Activated CD8-positive, alpha-beta memory T cell treated with anti-CD3 and anti-CD28 coated beads, Interleukin-2, amount 50 U/mL, for 24 hours (primary cell): ENCODE results near the gene EEFSEC.

ENCODE experiments used
- DNase-seq: peaks from one replicate; pipeline ENCODE4 v3.0.0-alpha.2; 2020; ENCODE audit errors: extremely low read depth

Gene EEFSEC

DNA sequence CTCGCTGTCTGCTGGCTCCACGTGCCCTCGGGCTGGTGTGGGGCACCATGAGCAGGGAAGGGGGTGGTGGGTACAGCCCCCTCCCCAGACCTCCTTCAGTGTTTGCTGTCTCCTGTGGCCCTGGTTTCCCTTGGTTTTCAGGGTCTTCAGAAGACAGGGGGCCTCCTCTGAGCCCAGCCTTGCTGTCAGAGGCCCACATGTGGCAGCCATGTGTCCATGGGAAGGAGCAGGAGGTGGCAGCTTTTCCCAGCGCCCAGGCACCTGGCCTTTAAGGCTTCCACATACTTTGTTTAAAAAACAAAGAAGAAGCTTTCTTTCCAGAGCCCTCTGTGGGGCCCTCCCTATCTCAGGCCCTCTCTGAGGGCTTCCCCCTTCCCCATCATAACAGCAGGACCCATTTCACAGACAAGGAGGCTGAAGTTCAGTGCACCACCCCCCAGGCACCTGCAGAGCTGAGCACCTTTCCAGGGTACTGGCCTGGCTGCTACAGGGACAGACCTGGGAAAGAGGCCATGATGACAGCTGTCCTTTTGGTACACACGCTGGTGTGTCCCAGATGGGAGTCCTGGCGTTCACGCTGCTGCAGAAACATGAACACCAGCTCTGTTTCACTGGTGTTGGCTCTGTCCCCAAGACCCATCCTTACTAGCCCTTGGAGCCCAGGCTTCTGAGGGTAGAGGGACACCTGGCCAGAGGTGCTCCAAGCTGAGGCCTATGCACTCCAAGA is 239.7 kb downstream of the EEFSEC start:
- DNase-seq, result no peak

DNA sequence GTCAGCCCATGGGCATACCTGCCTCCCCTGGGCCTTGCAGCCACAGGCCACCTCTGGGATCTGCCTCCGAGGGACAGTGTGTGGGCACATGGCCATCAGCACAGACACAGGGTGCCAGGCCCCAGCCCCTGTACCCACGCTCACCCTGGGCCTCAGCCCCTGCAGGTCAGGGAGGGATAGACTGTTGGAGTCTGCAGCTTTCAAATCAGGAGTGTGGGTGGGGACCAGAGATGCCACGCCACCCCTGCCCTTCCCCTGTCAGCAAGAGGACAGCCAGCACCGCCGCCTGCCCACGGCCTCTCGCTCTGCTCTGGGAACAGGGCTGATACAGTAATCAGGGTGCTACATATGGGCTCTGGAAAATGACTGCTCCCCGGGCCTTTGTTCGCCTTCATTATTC is 240.8 kb downstream of the EEFSEC start:
- DNase-seq, result no peak

DNA sequence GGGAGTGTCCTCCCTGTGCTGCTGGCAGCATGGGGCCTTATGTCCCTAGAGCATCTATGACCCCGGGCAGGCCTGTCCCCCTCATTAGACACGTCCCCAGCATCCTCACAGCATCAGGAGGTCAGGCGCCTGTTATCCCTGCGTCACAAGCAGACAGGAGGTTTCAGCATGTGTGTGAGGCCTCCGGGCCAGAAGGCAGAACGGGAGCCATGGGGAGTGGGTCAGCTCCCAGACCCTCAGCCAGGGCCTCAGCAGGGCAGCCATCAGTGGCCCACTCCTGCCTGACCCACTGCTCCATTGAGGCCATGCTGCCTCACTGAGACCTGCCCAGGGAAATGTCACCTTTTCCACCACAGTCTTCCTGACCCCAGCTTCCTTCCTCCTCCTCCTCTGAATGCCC is 241.8 kb downstream of the EEFSEC start:
- DNase-seq, result no peak

DNA sequence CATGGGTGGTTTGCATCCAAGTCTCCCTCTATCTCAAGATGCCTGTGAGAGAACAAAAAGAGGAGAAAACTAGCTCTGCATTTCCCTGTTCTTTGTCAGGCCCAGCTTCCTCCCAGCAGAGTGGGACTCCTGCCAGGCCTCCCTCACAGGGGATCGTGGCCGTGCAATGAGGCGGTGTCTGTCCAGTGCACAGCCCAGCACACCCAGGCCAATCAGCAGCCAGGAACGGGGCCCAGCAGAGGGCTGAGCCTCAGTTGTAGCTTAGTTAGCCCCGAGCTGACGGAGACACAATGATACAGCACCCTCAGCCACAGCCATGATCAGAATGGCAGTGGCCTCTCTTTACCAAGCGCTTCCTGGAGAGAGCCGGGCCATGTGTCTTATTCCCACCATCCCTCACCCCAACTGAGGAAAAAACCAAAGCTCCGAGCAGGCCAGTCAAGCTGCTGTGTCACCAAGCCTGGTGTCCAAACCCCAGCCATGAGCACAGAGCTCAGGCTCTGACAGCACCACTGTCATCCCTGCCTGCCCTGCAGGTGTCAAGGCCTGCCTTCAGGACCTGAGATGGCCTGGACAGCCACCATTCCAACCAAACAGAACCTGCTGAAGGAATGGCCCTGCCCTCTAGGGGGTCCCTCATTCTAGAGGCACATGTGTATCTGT is 242.3 kb downstream of the EEFSEC start:
- DNase-seq, result no peak

DNA sequence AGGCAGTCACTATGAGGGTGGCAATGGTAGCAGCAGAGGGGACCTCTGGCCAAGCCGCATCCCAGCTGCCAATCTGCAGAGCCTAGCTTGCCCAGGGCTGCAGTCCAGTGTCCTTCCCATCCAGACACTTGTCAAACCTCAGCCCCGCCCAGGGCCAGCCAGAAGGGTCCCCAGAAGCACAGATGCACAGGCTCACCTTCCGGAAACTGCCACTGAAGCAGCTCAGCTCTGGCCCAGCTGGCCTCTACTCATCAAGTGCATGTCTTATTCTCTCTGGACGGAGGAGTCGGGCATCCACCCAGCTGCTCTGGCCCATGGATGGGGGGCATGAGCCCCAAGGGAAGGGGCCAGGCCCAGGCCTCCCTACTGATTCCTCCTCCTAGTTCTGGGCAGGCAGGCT is 244.2 kb downstream of the EEFSEC start:
- DNase-seq, result no peak

DNA sequence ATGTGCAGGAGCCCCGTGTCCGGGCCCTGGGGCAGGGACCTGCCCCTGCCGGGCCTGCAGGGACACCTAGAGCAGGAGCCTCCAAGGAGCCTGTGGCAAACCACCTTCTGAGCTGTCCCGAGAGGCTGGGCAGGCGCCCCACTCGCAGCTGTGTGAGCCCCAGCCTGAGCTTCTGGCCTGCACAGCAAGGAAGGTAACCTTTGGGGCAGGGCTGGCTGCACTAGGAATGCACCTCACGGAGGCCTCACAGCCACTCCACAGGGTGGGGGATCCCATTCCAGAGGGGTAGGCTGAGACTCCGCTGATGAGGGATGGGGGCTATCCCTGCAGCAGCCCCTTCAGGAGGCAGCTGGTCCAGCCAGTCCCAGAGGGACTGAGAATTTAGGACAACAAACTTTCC is 245.3 kb downstream of the EEFSEC start:
- no peak for DNase-seq

DNA sequence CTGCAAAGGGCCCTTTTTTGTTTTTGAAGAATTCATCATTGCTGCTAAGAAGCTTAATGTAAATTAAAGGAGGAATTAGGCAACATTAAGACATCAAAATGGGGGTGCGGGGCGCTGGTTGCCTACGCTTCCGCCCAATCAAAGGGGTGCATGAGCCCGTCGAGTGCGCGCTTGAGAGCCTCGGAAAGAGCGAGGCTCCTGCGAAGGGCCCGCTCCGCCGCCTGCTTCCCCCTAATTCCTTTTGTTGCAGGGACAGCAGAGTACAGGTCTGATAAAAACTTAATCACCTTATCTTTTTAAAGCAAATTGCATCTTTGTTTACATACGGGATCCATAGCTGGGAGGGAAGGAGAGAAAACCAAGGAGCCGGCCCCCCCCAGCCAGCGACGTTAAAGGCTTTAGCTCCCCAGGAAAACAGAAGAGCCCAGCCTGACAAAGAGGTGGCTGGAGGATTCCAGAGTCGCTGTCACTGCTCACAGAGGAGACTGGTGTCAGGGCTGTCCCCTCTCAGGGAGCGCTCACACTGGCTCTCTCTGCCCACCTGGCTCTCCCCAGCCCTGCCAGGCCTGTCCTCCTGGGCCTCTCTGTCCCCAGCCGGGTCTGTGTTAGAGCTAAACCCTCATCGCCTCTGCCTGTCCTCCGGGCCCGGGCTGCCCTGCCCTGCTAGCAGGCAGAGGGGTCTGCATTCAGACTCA is 246.1 kb downstream of the EEFSEC start:
- no peak for DNase-seq

DNA sequence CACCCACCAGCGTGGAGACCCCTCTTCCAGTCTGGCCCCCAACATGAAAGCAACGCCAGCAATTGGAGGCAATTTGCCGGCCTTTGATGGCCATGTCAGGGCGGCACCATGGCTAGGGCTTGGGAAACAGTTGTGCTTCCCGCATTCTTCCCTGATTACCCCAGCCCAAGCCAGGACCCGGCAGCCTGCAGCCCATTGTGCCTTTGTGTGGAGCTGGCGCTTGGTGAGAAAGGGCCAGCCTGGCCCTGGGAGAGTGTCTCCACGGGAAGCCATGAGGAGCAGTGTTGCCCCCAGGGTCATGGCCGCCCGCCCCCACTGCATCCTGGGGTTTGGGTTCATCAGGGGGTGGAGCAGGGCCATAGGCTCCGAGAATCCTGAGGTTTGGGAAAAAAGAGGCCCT is 247.4 kb downstream of the EEFSEC start:
- DNase-seq, result no peak

DNA sequence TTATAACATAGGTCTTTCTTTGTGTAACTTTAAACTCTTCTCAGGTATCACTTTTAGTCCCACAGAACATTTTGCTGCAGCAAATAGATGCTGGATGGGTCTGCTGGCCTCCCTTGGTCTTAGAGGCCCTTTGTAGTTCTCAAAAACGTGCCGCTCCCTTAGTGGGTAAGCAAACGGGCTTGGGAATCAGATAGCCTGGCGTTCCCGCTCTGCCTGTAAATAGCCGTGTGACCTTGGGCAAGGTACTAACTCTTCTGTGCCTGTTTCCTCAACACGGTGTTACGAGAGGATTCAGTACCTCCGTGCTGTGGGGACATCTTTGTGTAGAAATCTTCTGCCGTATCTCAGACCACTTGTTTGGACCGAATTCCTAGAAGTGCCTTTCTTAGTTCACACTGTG is 249.0 kb downstream of the EEFSEC start:
- no peak for DNase-seq

DNA sequence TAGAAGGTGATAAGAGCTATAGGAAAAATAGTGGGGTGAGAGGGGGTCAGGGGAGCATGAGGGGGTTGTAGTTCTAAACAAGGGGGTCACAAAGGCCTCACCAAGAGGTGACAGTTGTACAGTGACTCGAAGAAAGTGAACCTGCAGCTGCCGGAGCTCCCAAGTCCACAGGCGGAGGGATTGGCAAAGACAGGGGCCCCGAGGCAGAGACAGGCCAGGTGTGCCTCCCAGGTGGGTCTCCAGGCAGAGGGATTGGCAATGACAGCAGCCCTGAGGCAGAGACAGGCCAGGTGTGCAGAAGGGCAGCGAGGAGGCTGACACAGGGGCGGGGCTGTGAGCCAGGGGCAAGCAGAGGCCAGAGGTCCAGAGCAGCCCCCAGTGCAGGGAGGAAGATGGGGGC is 249.7 kb downstream of the EEFSEC start:
- DNase-seq, result no peak

DNA sequence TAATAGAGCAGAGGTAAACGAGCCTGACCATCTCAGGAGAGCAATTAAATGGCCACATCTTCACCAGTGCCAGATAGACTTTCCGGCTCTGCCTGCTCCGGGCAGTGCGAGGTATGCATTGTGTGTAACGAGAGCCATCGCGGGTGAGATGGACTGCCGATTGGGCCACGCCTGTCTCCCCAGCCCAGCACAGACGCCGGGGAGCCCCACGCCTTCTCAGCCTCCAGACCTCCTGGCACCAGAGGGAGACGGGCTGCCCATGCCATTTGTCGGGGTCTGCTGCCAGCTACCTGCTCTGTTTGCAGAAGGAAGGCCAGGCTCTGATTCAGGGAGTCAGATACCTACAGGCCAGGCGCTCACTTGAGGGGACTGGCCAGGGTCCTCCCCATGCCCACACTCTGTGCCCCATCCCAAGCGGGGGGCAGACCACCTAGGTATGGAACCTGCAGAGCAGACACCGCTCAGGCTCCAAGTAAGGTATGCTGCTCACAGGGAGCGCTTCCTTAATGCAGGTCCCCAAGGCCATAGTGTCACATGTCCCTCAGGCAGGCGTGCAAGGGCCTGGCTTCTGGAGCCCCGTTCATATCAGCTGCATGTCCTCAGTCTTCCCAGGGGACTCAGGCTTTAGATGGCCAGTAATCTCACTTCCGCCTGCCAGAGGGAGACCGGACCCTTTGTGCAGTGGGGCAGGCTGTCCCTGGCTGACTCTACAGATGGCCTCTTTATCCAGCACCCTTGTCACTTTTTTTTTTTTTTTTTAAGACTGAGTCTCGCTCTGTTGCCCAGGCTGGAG is 251.2 kb downstream of the EEFSEC start:
- DNase-seq, result no peak

DNA sequence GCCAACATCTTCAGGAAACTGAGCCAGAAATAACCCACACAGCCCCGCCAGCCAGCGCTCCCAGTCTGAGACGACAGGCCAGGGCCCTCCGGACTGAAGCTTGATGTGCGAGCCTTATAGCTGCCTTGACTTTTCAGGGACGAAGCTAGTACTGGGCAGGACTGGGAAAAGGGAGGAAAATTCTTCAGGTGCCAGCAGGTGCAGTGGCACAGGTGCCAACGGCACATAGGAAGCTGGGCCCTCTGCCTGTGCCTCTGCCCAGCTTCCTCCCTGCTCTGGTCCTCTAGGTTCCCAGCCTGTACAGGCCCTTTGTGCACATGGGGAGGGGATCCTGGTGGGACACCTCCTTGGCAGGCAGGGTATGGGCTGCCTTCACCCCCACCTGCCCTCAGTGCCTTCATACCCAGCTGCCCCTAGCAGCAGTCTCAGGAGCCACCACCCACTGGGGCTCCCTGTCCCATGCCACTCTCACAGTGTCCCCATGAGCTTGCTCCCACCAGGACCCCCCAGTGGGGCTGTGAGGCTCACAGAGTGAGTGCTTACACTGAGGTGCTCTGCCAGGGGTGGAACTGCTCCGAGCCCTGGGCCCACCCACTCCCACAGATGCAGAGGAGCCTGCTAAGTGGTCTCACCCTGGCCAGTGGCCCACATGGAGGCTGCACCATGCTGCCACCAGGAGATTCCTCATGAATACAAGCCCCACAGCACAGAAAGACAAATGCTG is 252.4 kb downstream of the EEFSEC start:
- DNase-seq, result no peak

DNA sequence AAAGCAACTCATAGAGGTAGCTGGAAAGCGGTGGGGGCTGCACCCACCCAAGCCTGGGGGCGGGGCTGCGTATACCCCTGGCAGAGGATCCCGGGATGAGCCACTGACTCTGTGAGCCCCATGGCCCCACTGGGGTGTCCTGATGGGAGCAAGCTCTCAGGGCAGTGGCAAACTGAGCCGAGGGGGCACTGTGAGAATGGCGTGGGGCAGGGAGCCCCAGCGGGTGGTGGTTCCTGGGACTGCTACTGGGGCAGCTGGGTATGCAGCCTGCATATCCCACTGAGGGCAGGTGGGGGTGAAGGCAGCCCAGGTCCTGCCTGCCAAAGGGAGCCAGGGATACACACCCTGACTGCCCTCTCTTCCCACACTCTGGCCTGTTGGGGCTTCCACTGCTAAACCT is 254.0 kb downstream of the EEFSEC start:
- no peak for DNase-seq

DNA sequence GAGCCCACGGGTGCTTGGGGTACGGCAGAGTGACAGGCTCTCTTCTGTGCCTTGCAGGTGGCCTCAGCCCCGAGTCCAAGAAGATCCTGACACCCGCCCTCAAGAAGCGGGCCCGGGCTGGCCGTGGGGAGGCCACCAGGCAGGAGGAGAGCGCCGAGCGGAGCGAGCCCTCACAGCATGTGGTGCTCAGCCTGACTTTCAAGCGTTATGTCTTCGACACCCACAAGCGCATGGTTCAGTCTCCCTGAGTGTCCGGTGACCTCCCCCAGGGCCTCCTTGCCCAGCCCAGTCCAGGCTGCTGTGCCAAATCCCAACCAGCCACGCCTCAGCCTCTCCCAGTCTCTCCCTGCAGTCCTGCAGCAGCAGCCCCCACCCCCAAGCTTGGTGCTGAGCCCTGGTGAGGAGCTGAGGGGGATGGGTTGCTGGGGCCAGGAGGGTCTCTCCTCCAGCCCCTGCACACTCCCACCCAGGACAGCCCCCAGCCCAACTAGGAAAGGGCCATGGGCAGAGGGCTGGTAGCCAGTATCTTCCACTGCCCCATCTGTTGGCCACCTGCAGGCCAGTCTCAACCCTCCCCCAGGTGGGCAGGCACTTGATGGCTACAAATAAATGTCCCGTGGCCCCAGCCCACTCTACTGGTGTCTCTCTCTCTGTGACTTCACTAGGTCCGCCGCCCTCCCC is 254.9 kb downstream of the EEFSEC start:
- DNase-seq, result no peak

DNA sequence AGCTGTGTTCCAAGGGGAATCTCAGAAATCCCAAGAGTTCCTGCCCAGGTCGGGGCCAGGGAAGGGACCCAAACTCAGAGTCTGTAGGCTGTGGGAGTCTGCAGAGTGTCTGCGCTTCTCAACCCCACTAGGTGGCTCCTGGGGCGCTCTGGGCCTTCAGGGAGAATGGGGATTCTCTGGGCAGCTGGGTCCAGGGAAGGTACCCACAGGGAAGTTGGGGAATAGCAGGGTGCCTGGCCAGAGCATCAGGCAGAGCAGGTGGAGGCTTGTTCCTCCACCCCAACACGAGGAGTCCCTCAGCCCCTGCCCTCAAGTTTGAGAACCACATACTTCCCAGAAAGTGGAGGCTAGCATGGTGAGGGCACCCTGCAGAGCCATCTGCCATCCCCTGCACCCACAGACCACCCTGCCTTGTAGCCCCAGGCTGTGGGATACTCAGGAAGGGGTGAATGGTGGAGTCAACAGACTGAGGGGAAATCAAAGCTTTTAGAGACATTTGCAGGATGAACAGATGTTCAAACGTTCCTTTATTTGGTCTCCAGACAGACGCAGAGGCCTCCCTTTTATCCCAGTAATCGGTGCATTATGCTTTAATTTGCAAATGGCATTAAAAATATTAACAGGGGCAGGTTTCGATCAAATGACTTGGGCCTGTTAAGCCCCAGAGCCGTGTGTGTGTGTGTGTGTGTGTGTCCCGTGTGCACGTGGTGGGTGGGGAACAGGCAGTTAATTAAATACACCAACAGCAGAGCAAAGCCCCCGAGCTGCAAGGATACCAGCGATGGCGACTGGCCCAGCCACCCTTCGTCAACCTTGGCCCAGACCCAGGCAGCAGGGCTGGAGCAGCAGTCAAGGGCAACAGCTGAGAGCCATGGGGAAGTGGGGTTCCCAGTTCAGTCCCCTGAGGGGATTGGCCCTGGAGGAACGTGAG is 255.7 kb downstream of the EEFSEC start:
- DNase-seq, result no peak

DNA sequence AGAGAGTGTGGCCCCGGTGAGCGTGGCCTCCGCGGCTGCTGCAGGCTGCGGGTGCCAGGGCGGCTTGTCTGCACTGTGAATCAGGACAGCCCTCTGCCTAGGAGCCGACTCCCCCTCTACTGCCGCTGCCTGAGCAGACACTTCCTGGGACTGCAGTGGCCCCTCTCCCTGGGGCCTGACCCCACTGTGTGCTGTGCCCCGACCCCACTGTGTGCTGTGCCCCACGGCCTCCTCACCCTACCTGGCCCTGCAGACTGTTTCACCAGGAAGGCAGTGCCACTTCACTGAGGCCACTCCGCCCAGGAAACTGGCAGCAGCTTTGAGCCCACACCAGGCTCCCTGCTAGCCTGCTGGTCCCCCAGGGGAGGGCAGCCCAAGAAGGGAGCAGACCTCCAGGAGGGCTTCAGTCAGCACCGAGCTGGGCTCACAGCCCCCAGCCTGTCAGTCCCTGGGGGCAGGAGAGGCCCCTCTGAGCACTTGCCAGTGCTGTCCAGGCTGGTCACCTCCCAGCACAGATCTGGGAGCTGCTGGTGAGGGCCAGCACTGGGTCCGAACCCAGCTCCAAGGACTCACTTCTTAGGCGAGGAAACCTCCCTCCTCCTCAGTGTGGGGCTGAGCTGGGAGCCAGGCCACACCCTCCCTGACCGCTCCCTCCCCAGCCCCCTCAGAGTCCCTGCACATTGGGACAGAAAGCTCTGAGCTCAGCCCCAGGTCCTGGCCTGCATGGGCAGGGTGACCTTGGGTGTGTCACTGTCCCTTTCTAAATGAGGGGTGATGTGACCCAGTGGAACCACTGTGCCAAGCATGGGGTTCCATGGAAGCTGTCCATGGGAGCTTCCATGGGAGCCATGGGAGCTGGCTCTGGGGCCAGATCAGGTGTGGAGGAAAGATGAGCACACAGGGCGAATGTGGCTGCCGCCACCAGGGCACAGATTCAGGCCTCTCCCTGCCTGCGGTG is 256.6 kb downstream of the EEFSEC start:
- DNase-seq, result no peak

DNA sequence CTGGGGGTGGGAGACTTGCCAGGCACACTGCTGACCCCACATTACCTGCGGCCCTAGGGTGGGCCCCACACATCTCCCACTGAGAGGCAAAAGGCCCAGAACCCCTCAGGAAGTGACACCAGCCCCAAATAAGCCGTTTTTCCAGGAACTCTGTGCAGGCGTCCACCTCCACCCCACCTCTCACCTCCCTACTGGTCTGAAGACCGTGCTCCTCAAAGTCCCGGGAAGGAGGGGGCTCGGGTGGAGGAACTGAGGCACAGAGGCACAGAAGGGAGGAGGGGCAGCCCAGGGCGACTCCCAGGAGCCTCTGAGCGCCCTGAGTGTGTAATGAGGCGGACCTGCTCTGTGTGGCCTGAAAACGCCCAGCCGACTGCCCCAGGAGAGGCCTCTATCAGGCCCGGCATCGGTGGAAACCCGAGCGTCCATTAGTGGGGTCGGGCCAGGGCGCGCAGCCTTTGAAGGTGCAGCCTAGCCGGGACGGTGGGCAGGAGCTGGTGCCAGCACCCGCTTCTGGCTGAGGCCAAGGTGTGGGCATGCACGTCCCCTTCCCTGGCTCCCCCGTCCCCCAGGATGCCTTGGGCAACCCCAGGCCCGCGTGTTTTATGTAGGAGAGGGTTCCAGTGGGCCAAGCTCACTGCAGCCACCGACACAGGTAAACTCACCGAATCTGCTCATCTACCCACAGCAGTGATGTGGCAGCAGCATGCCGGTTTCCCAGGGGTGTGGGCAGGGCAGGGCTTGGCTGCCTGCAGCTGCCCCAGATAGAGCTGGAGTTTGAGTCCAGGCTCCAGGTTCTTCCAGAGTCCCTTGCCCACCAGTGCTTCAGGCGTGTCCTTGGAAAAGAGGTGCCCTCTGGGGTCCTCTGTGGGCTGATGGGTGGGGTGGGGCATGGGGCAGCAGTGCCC is 257.6 kb downstream of the EEFSEC start:
- DNase-seq, result no peak

DNA sequence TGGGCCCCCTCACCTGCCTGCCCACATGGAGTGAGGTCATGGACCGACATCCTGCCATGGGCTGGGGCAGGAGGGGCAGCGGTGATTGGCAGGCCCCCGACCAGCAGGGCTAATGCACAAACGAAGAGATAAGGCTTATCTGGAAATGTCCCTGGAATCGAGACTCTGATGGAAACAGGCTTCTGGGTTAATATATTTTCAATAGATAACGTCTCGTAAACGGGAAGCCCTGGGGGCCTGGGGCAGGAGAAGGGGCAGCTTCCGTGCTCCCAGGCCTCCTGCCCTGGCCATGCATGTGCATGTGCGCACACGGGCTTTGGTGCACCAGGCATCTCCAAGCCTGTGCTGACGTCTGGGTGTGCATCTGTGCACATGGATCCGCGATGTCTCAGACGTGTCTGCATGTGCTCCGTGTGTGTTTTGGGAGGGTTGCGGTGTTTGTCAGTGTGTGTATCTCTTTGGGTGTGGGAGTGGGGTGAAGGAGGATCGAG is 258.3 kb downstream of the EEFSEC start:
- DNase-seq, result no peak
